K562 (cell line): ENCODE results near the gene MINAR1. TPM values are rescaled to one million over a fixed set of nuclear protein-coding genes. Genes with fewer than 3 reads are reported as not detected.

Experiments
- ATAC-seq: fragments of 200-7000 bp; cut with Tn5 transposase; 3 replicates; pipeline ENCODE4 v1.9.1; 2020; ENCODE audit warnings: moderate library complexity
- BruUV-seq: library from RNA; stranded (reverse); fragments of 400-500 nt; replicated peaks from 2 replicates; lab custom pipeline; 2021; lab: Mats Ljungman, UMichigan
- CTCF ChIA-PET: fragments of 300-600 bp; formaldehyde crosslinking; extraction: SDS; loops from one replicate; lab custom pipeline; 2021; ENCODE audit warnings: low intra/inter-chr PET ratio; lab: Yijun Ruan, JAX
- POLR2A ChIA-PET: fragments of 300-600, 350-650 bp; sonication (Branson Sonifier 250); formaldehyde crosslinking; extraction: SDS; loops from one replicate; lab custom pipeline; 2021; ENCODE audit warnings: antibody characterized with exemption, inconsistent platforms; lab: Yijun Ruan, JAX
- DNase-seq, 4 experiments: peaks; one replicate each; pipeline versions ENCODE4 v3.0.0 to v3.0.0-alpha.2; 2011 to 2018; ENCODE audit warnings: low spot score in 3 of 4, mixed read lengths in 3 of 4; ENCODE audit errors: extremely low read depth in 1 of 4
- FAIRE-seq: peaks from 2 replicates; lab custom pipeline; 2011; peaks lifted over from hg19 to GRCh38; lab: Jason Lieb, UNC
- H2AFZ ChIP-seq: 2 replicates; pipeline ENCODE4 v1.6.0; 2011; ENCODE audit warnings: low read depth, low read length, control low read depth, inconsistent platforms
- H3K27ac ChIP-seq: fragments of 200-600 bp; 3 replicates; pipeline ENCODE4 v1.8.0; 2011; ENCODE audit warnings: low read depth, mild to moderate bottlenecking, control low read depth, inconsistent platforms, low read length, moderate library complexity, mixed read lengths; ENCODE audit errors: extremely low read depth
- H3K27me3 ChIP-seq, 2 experiments: fragments of 300-600 bp in 1 of 2; 2 replicates in 1 of 2; 3 replicates in 1 of 2; pipeline versions ENCODE4 v1.6.0 to v1.8.0; 2011; ENCODE audit warnings: inconsistent platforms in 2 of 2, low read length in 2 of 2, mild to moderate bottlenecking in 1 of 2, mixed read lengths in 1 of 2, moderate library complexity in 1 of 2; ENCODE audit not compliant: control insufficient read depth in 2 of 2, insufficient read depth in 2 of 2
- H3K36me3 ChIP-seq: fragments of 300-600 bp; 3 replicates; pipeline ENCODE4 v1.8.0; 2011; ENCODE audit warnings: mild to moderate bottlenecking, low read length, inconsistent platforms; ENCODE audit not compliant: control insufficient read depth, insufficient read depth
- H3K4me1 ChIP-seq, 2 experiments: fragments of 200-600 bp in 1 of 2; replicated peaks in 1 of 2; 2 replicates in 1 of 2; 3 replicates in 1 of 2; pipeline versions ENCODE4 v1.5.1 to v1.8.0; 2011; ENCODE audit warnings: inconsistent platforms in 2 of 2, low read length in 2 of 2, mild to moderate bottlenecking in 1 of 2, mixed read lengths in 1 of 2, moderate library complexity in 1 of 2; ENCODE audit not compliant: control insufficient read depth in 2 of 2, insufficient read depth in 2 of 2
- H3K4me2 ChIP-seq: 2 replicates; pipeline ENCODE4 v1.6.1; 2011; ENCODE audit warnings: low read length, control low read depth, inconsistent platforms, mixed read lengths; ENCODE audit not compliant: insufficient read depth
- H3K4me3 ChIP-seq: fragments of 200-600 bp; sonication (generic), shearing (Covaris generic); 2 replicates; pipeline ENCODE4 v1.5.1; 2016; ENCODE audit warnings: control low read depth, inconsistent platforms
- H3K79me2 ChIP-seq: fragments of 200-600 bp; 3 replicates; pipeline ENCODE4 v1.8.0; 2011; ENCODE audit warnings: low read length, inconsistent platforms; ENCODE audit not compliant: control insufficient read depth, insufficient read depth
- H3K9ac ChIP-seq, 2 experiments: 2 replicates each; pipeline versions ENCODE4 v1.6.0 to v1.6.1; 2011; ENCODE audit warnings: low read depth in 2 of 2, low read length in 2 of 2, control low read depth in 1 of 2, inconsistent platforms in 1 of 2, mild to moderate bottlenecking in 1 of 2, mixed read lengths in 1 of 2; ENCODE audit not compliant: insufficient read depth in 1 of 2
- H3K9me1 ChIP-seq: one replicate; pipeline ENCODE4 v1.6.0; 2011; ENCODE audit warnings: inconsistent platforms, mild to moderate bottlenecking, low read length, moderate library complexity; ENCODE audit not compliant: control insufficient read depth, insufficient read depth
- H3K9me3 ChIP-seq: replicated peaks from 2 replicates; pipeline ENCODE4 v1.5.1; 2011; ENCODE audit warnings: low read depth, low read length, inconsistent platforms; ENCODE audit not compliant: control insufficient read depth, insufficient read depth
- H4K20me1 ChIP-seq: replicated peaks from 2 replicates; pipeline ENCODE4 v1.6.1; 2011; ENCODE audit warnings: low read length, inconsistent platforms, mixed read lengths; ENCODE audit not compliant: control insufficient read depth, insufficient read depth
- ADNP ChIP-seq: fragments of 200-800 bp; sonication (Bioruptor generic); IDR thresholded peaks from 2 replicates; pipeline ENCODE4 v1.6.1; 2016; ENCODE audit warnings: missing genetic modification characterization, missing compliant biosample characterization
- BDP1 ChIP-seq: IDR thresholded peaks from 3 replicates; pipeline ENCODE4 v1.6.1; 2011; ENCODE audit not compliant: insufficient read length, insufficient read depth
- BRD4 ChIP-seq: fragments of 200-600 bp; sonication (generic); IDR thresholded peaks from 2 replicates; pipeline ENCODE4 v1.6.1; 2017; ENCODE audit warnings: inconsistent platforms
- EGR1 ChIP-seq: fragments of 450-650 bp; conservative IDR thresholded peaks from 2 replicates; pipeline ENCODE4 v1.6.1; 2017; ENCODE audit warnings: mild to moderate bottlenecking
- GTF2E2 ChIP-seq: fragments of 200-800 bp; sonication (Bioruptor generic); IDR thresholded peaks from 2 replicates; pipeline ENCODE4 v1.6.1; 2016; ENCODE audit warnings: missing genetic modification characterization, missing compliant biosample characterization
- KLF6 ChIP-seq: fragments of 250-450 bp; sonication (Bioruptor Pico); IDR thresholded peaks from 2 replicates; pipeline ENCODE4 v1.4.0; 2020; ENCODE audit warnings: mild to moderate bottlenecking, moderate library complexity, borderline replicate concordance
- WGBS: fragments of 100-300 bp; shearing (Covaris generic); methylation state at CpG from one replicate; pipeline ENCODE4 v1.1.6; 2016; ENCODE audit warnings: low coverage, mixed read lengths; ENCODE audit not compliant: insufficient coverage; ENCODE audit errors: missing lambda C conversion rate; 5-methylcytosine and 5-hydroxymethylcytosine counted together
- in situ Hi-C: fragments of 300-500 bp; cut with MboI; formaldehyde crosslinking; loops from 4 replicates; pipeline ENCODE4 v1.15.0; 2018; ENCODE audit warnings: inconsistent platforms, mixed read lengths
- intact Hi-C: fragments of 100-400 bp; cut with micrococcal nuclease; formaldehyde crosslinking; loops from 2 replicates; pipeline ENCODE4 v1.14.2; 2022
- polyA plus RNA-seq, 8 experiments: library from polyadenylated mRNA; depleted of rRNA in 4 of 8; stranded (reverse) in 5 of 8; unstranded in 3 of 8; fragments of >200 nt; fragmentation: Nextera tagmentation in 2 of 8; fragmentation: Illumina TruSeq in 1 of 8; extraction: Ambion mirVana in 2 of 8; extraction: Trizol in 1 of 8; gene quantifications; 2 replicates each; pipeline versions ENCODE4 v1.2.1 to v1.2.3, GENCODE V29; 2011 to 2014; ENCODE audit warnings: inconsistent platforms in 1 of 8, missing spikeins in 1 of 8
- total RNA-seq, 7 experiments: library from RNA; depleted of rRNA in 6 of 7; stranded (reverse); fragments of >200 nt in 6 of 7; fragmentation: Illumina TruSeq in 2 of 7; extraction: Trizol in 2 of 7; gene quantifications; 2 replicates each; pipeline versions ENCODE4 v1.2.1 to v1.2.3, GENCODE V29; 2011 to 2021; ENCODE audit warnings: low replicate concordance in 1 of 7

Gene MINAR1
- total and polyA plus RNA-seq, 9 of the 15 experiments (the other 6 are each of a cell fraction or from before 2014, with no cell fraction given), result 0.21 to 1.2 (median 0.52) TPM

DNA sequence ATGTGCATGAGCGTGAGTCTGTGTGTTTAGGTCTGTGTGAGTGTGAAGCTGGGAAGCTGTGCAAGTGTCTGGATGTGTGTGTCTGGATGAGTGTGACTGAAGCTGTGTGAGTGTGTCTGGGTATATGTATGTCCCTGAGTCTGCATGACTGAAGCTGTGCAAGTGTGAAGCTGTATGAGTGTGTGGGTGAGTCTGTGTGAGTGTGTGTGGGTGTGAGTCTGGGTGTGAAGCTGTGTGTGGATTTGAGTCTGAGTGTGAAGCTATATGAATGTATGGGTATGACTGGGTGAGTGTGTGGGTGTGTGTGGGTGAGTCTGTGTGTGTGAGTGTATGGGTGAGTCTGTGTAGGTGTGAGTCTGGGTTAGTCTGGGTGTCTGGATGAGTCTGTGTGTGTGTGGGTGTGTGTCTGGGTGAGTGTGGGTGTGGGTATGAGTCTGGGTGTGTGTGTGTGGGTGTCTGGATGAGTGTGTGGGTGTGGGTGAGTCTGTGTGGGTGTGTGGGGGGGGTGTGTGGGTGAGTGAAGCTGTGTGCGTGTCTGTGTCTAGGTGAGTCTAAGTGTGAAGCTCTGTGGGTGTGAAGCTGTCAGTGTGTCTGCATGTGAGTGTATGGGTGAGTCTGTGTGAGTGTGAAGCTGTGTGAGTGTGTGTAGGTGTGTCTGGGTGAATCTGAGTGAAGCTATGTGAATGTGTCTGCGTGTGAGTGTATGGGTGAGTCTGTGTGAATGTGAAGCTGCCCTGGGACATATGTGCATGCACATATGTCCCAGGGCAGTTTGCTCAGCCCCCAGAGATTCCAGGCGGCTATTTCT, 20.3 kb downstream of the MINAR1 start:
- Histone ChIP-seq H3K9me3 (no peaks in the 10 kb centered on the region), H2AFZ (no peak overlapping the region), H3K79me2 (no peaks in the 10 kb centered on the region), H3K27ac (no peak overlapping the region), H3K4me3 (no peak overlapping the region), H3K4me2 (no peak overlapping the region), H3K9ac (no peak overlapping the region), H4K20me1 (no peaks in the 10 kb centered on the region), H3K9me1 (no peaks in the 10 kb centered on the region), H3K36me3 (no peaks in the 10 kb centered on the region), H3K4me1 (no peaks in the 10 kb centered on the region), H3K27me3 (peaks cover 15 to 34% of the 10 kb centered on the region in 2 experiments; a peak in 4 of 5 replicates)
- in situ Hi-C loops (no loop called here), intact Hi-C loops (no loop called here)
- ATAC-seq (no peak), DNase-seq (no peak), FAIRE-seq (no peak)
- WGBS, result 0% methylated on average over 4 of the region's 4 CpGs
- CTCF ChIA-PET, result no interaction called here
- POLR2A ChIA-PET, result no interaction called here
- BruUV-seq, result no TSS peak
- TF ChIP-seq GTF2E2 (tag) (no peak), EGR1 (peak; percentile 51), BRD4 (no peak), BDP1 (no peak), ADNP (tag) (no peak), KLF6 (CRISPR knock-in tag) (no peak)
